HEK293T (cell line): ENCODE results near the gene SLC25A2.
A peak's percentile ranks its signal among the peaks of the same experiment; 100 is the strongest.
"Not testable (repeated sequence)": the region's sequence is repeated elsewhere in the genome, so short reads cannot be mapped to it uniquely, and the experiment has no call there.

Experiments used
- CTCF ChIA-PET: fragments of 350-600 bp; formaldehyde crosslinking; extraction: SDS; loops from one replicate; lab custom pipeline; 2021; ENCODE audit warnings: antibody characterized with exemption, inconsistent platforms; lab: Yijun Ruan, JAX
- POLR2A ChIA-PET: fragments of 350-600 bp; formaldehyde crosslinking; extraction: SDS; loops from one replicate; lab custom pipeline; 2020; ENCODE audit warnings: antibody characterized with exemption, inconsistent platforms; lab: Yijun Ruan, JAX
- DNase-seq: peaks from one replicate; pipeline ENCODE4 v3.0.0; 2012; ENCODE audit warnings: mixed read lengths; ENCODE audit errors: extremely low spot score
- ARNT ChIP-seq: fragments of 450-650 bp; IDR thresholded peaks from 2 replicates; pipeline ENCODE4 v1.6.1; 2017; ENCODE audit warnings: mild to moderate bottlenecking
- BHLHE40 ChIP-seq: fragments of 450-650 bp; IDR thresholded peaks from 2 replicates; pipeline ENCODE4 v1.6.1; 2016; ENCODE audit warnings: mild to moderate bottlenecking, moderate library complexity, borderline replicate concordance
- CTBP1 ChIP-seq: fragments of 450-650 bp; IDR thresholded peaks from 2 replicates; pipeline ENCODE4 v1.6.1; 2016; ENCODE audit warnings: borderline replicate concordance
- ELF4 ChIP-seq: fragments of 450-650 bp; IDR thresholded peaks from 2 replicates; pipeline ENCODE4 v1.6.1; 2017; ENCODE audit warnings: antibody characterized with exemption
- FOXA1 ChIP-seq: fragments of 450-650 bp; IDR thresholded peaks from 2 replicates; pipeline ENCODE4 v1.6.1; 2016; ENCODE audit warnings: mild to moderate bottlenecking
- FOXK2 ChIP-seq: fragments of 450-650 bp; IDR thresholded peaks from 2 replicates; pipeline ENCODE4 v1.6.1; 2016; ENCODE audit warnings: mild to moderate bottlenecking
- FOXM1 ChIP-seq: fragments of 450-650 bp; IDR thresholded peaks from 2 replicates; pipeline ENCODE4 v1.6.1; 2017; ENCODE audit warnings: mild to moderate bottlenecking, borderline replicate concordance
- HDGF ChIP-seq: fragments of 450-650 bp; IDR thresholded peaks from 2 replicates; pipeline ENCODE4 v1.6.1; 2017; ENCODE audit warnings: antibody characterized with exemption, borderline replicate concordance
- L3MBTL2 ChIP-seq: fragments of 450-650 bp; conservative IDR thresholded peaks from 2 replicates; pipeline ENCODE4 v1.6.1; 2016; ENCODE audit warnings: mild to moderate bottlenecking
- LEF1 ChIP-seq: fragments of 450-650 bp; IDR thresholded peaks from 2 replicates; pipeline ENCODE4 v1.6.1; 2017; ENCODE audit warnings: mild to moderate bottlenecking, borderline replicate concordance
- NFRKB ChIP-seq: fragments of 450-650 bp; IDR thresholded peaks from 2 replicates; pipeline ENCODE4 v1.6.1; 2016; ENCODE audit warnings: mild to moderate bottlenecking, moderate library complexity
- PKNOX1 ChIP-seq: fragments of 450-650 bp; IDR thresholded peaks from 2 replicates; pipeline ENCODE4 v1.6.1; 2016
- SP1 ChIP-seq: fragments of 450-650 bp; IDR thresholded peaks from 2 replicates; pipeline ENCODE4 v1.6.1; 2017
- SUZ12 ChIP-seq: fragments of 450-650 bp; IDR thresholded peaks from 2 replicates; pipeline ENCODE4 v1.6.1; 2016; ENCODE audit warnings: mild to moderate bottlenecking
- TARDBP ChIP-seq: fragments of 450-650 bp; IDR thresholded peaks from 2 replicates; pipeline ENCODE4 v1.6.1; 2016
- ZNF384 ChIP-seq: fragments of 450-650 bp; IDR thresholded peaks from 2 replicates; pipeline ENCODE4 v1.6.1; 2016

Gene SLC25A2

GRCh38 chr5:141326088-141326854 lies 22.4 kb upstream of the SLC25A2 start:
- CTCF ChIA-PET, result no interaction called here
- no peak for TF ChIP-seq SUZ12
- 0 out of 2 replicates have a peak, but pooled peaks have one; percentile 32 for TF ChIP-seq L3MBTL2
- TF ChIP-seq CTBP1, result no peak
- TF ChIP-seq FOXA1, result no peak
- peak; percentile 39 for DNase-seq
- POLR2A ChIA-PET, result no interaction called here

GRCh38 chr5:141322261-141322660 lies 18.4 kb upstream of the SLC25A2 start:
- ChIA-PET POLR2A (no interaction called here), CTCF (interaction anchor here (0.7 kb wide), 1 partner anchor 481 kb away, joined by 5 read pairs; no protein-coding TSS in a partner anchor)
- DNase-seq, result no peak
- no peak for TF ChIP-seq LEF1
- no peak for TF ChIP-seq FOXK2
- TF ChIP-seq ARNT, result no peak
- TF ChIP-seq FOXM1, result no peak
- no peak for TF ChIP-seq CTBP1
- no peak for TF ChIP-seq TARDBP
- no peak for TF ChIP-seq SUZ12
- TF ChIP-seq ZNF384, result no peak
- no peak for TF ChIP-seq NFRKB
- no peak for TF ChIP-seq BHLHE40
- no peak for TF ChIP-seq SP1
- TF ChIP-seq ELF4, result no peak
- TF ChIP-seq HDGF, result no peak

- CTCF ChIA-PET, result interaction anchor here (0.5 to 1.7 kb wide), 11 partner anchors 10 to 272 kb away, joined by 3 to 14 read pairs (median 5); partner anchors contain the start of genes PCDHGA1, PCDHGA10 and PCDHGA5
- POLR2A ChIA-PET, result interaction anchor here (0.6 to 2.9 kb wide), 21 partner anchors 8 to 602 kb away, joined by 3 to 14 read pairs (median 4); partner anchors contain the start of genes HDAC3, PCDHB11, PCDHB15 and PCDHGA1
- TF ChIP-seq LEF1 (no peak), L3MBTL2 (peak; percentile 92), PKNOX1 (peak; percentile 99), ZNF384 (no peak), ELF4 (peak; percentile 80), NFRKB (peak; percentile 57; the same call in 1 of the 2 replicates)
- peak; percentile 92 for DNase-seq
These were observed 16.6 kb upstream of the SLC25A2 start, which contains the start of gene TAF7 for GRCh38 chr5:141320225-141321169. Gene TAF7, minus strand, starts transcription at chr5:141320784. Its CDS starts 740 bp downstream, at chr5:141320044.

- ChIA-PET CTCF (interaction anchor here (0.7 to 1.7 kb wide), 8 partner anchors 10 to 273 kb away, joined by 3 to 14 read pairs (median 5); partner anchors contain the start of genes PCDHGA1, PCDHGA10 and PCDHGA5), POLR2A (interaction anchor here (0.7 to 2.9 kb wide), 11 partner anchors 8 to 202 kb away, joined by 3 to 14 read pairs (median 4); partner anchors contain the start of genes PCDHB11, PCDHB15, PCDHGA1 and PCDHGA2)
- TF ChIP-seq ELF4, result no peak
- TF ChIP-seq PKNOX1, result no peak
- no peak for TF ChIP-seq ARNT
- TF ChIP-seq FOXM1, result no peak
- TF ChIP-seq TARDBP, result no peak
- no peak for DNase-seq
These were observed 15.8 kb upstream of the SLC25A2 start for GRCh38 chr5:141319699-141320098.

- TF ChIP-seq BHLHE40 (no peak), LEF1 (no peak), TARDBP (no peak), SUZ12 (no peak)
- ChIA-PET CTCF (interaction anchor here (1.3 to 1.7 kb wide), 2 partner anchors 85 to 273 kb away, joined by 5 to 6 read pairs; no protein-coding TSS in a partner anchor), POLR2A (interaction anchor here (2.9 kb wide), 1 partner anchor 15 kb away, joined by 10 read pairs; no protein-coding TSS in a partner anchor)
- DNase-seq, result no peak
These were observed 15.4 kb upstream of the SLC25A2 start for GRCh38 chr5:141319202-141319601.

GRCh38 chr5:141316963-141317362 lies 13.1 kb upstream of the SLC25A2 start:
- POLR2A ChIA-PET, CTCF ChIA-PET, DNase-seq: not testable (repeated sequence)

- POLR2A ChIA-PET, result no interaction called here
- CTCF ChIA-PET, result no interaction called here
- TF ChIP-seq LEF1 (no peak), SP1 (no peak), TARDBP (no peak), BHLHE40 (no peak), SUZ12 (no peak), ARNT (no peak), FOXM1 (no peak), L3MBTL2 (no peak), ZNF384 (no peak), NFRKB (no peak), PKNOX1 (no peak), CTBP1 (no peak), FOXA1 (no peak), HDGF (no peak), FOXK2 (no peak), ELF4 (no peak)
- no peak for DNase-seq
These were observed 9.9 kb upstream of the SLC25A2 start for GRCh38 chr5:141313711-141314110.
